Measurements from ENCODE around the gene VSTM2B.

- TF ChIP-seq CTCF (IDR thresholded peaks at IDR 0.05): no peak
- TF ChIP-seq POLR2A (IDR thresholded peaks at IDR 0.05): no peak
Observed at GRCh38 chr19:29517946-29518345, 7.8 kb upstream of the VSTM2B start.

All from heart left ventricle (tissue), 13 donors.